Measurements from ENCODE around the gene DDX56.

The DDX56 gene

GRCh38 chr7:44534087-44534486 is 39.6 kb downstream of the DDX56 start:
- no peak for DNase-seq

DNA sequence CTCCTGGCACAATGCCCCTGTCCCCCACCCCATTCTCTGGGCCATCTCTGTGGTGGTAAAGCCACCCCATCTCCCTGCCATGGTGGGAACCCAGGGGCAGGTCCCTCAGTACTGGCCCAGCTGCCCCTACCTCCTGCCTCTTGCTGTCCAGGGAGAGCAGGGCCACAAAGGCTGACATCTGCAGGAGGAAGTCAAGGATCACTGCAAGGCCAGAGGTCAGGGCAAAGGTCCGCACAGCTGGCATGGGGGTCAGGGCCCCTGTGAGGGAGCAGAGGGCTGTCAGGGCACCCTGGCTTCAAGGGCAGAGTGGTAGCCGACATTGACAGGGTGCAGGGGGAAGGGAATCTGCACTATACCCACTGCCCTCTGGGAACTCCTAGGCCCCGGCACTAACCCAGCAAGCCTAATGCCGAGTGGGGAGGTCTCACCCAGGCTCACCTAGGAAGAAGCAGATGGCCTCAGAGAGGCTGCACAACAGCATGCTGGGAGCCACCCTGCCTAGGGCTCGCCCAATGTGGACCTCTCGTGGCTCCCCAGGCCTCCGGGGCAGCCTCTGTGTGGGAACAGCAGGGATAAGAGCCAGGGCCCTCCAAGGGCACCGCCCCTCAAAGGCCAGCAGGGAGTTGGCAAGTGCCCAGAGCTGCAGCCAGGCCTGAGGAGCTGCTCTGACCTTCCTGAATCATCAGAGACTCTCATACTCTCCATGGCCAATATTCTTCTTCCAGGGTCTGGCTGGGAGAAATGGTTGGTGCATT is 40.2 kb downstream of the DDX56 start:
- no peak for DNase-seq

GRCh38 chr7:44531421-44532380 is 42.0 kb downstream of the DDX56 start:
- DNase-seq: no peak

DNA sequence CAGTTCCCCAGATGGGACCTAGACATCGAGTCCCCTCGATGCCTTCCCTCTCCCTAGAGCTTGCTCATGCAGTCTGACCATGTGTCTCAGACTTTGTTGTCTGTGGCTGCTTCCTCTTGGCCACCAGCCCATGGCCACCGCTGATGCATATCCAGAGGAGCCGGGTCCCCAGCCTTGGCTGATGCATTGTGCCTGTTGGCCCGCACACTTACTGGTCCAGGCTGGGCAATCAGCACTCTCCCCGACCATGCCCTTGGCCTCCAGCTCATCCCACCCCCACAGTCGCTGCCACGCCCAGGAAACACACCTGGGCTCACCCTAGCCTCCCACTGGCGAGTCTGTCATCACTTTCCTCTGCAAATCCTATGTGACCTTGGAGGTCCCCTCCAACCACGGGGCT is 42.7 kb downstream of the DDX56 start:
- no peak for DNase-seq

GRCh38 chr7:44524811-44525388 is 48.8 kb downstream of the DDX56 start:
- DNase-seq: no peak

GRCh38 chr7:44522315-44522714 is 51.4 kb downstream of the DDX56 start:
- DNase-seq: no peak

DNA sequence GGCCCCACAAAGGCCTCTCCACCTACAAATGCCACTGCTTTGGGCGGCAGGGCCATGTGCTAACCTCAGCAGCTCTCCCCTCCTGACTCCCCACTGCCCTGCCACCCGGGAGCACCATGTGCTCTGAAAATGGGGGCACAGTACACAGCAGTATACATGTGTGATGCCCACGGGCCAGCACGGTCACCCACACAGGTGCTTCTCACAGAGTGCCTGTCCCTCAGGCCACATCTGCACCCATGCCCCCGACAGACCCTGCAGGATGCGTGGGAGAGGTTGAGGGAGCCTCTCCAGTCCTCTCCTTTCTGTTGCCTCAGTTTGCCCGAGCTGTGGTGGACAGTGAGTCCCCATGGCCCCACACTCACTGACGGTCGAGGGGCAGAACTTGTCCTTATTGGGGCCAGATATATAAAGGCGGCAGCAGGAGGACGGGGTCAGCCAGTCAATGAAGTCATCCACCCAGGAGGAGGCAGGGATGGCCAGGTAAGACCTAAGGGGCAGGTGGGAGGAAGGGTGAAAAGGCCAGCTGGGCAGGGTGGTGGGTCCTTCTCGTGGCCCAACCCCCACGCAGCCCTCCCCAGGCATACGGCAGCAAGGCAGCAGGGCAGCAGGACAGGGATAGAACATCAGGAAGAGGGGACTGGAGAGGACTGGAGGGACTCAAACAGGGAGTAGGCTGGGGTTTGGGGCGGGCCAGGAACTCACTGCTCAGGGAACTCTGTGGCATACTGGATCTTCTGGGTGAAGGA is 52.2 kb downstream of the DDX56 start:
- no peak for DNase-seq

- DNase-seq: no peak
These were observed 53.1 kb downstream of the DDX56 start for GRCh38 chr7:44520574-44520973.

- no peak for DNase-seq
These were observed 54.2 kb downstream of the DDX56 start for GRCh38 chr7:44519546-44519945.

GRCh38 chr7:44518761-44519160 is 54.9 kb downstream of the DDX56 start:
- no peak for DNase-seq

DNA sequence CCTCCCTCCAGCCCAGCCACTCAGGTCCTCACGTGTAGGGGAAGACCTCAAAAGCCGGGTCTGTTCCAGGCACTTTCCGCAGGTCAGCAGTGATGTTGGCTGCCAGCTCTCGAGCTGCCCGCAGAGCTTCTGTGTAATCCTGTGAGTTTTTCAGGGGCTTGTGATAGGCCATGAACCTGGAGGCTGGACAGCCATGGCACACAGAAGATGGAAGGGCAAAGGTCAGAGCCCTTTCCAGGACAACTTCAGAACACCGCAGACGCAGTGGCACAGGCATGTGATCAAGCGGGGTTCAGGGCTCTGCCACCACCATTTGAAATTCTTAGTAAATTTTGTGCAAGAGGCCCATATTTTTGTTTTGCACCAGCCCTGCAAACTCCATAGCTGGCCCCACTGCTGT is 56.5 kb downstream of the DDX56 start:
- DNase-seq: no peak
